HG03457 (cell line): ENCODE measurements around the gene MINDY3.

Source experiments
- ATAC-seq: cut with Tn5 transposase; IDR thresholded peaks from one replicate; pipeline ENCODE4 v1.9.1; 2021; ENCODE audit warnings: moderate number of reproducible peaks; ENCODE audit not compliant: unreplicated experiment

Gene MINDY3

DNA sequence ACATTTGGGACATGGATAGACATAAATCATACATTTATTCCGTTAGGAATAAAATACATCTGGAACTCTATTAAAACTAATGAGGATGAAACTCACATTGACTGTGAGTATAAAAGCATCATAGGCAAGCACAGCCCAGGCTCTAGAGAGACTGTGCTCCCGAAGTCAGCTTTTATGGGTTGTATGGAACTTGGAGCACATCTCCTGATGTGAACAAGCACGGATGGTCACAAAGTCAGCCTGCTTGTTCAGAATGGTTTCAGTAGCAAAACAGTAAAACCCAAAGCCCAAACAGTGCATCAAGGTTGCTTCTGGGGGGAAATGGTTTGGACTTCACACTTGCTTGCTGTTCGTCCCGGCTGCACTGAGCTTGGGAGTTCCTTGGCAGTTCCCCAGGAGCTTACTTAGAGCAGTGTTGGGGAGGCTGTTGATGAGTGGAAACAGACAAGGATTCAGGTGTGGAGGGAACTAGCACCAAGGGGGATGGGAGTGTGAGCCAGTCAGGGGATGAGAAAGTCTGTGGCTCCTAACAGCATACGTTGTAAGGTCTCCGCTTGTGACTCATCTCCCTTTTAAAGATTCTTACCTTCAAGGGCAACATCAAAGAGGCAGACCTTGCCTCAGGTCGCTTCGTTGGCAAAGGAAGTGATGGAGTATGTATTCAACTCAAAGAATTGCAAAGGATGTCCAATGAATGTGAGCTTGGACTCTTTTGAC lies 120.9 kb downstream of the MINDY3 start:
- ATAC-seq = no peak

DNA sequence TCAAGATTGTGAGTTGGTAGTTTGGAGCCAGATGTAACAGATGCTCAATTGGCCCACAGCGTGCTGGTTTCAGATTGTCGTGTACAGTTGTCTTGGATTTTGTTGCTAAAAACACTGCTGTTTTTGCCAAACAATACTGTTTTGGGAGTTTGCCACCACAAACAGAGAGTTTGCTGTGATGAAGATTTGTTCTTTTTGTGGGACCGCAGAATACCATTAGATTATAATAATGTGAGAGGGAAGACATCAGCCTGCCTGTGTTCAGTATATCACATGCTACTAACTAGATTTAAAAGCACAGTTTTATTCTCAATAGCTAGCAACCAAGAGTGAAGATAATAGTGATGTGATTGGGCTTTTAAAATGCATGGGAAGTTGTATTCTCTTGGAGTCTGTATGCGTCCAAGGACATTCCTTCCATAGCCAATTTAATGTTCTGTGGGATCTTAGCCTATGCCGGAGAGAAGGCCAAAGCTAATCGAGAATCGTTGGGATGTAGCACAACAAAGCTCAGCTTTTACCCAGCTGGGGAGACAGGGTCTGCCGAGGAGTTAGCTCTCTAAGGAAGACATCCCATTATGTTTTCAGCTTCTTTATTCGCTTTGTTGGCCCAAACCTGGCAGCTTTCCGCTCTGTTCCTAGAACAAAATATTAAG lies 121.9 kb downstream of the MINDY3 start:
- ATAC-seq = no peak

DNA sequence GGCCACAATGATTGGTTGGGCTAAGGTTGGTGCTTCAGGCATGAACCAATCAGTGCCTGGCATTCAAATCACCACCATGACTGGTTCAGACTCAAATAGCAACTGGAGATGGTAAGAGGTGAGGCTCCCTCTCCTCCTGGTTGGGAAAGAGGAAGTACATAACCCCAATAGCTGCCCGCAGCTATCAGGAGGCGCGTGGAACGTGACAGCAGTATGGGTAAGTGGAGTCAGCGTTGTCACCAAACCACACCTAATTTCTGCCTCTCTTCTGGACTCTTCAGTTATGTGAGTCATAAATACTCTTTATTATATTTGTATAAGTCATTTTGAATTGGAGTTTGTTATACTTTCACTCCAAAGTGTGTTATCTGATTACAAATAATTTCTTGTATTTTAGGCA lies 122.7 kb downstream of the MINDY3 start:
- no peak for ATAC-seq

DNA sequence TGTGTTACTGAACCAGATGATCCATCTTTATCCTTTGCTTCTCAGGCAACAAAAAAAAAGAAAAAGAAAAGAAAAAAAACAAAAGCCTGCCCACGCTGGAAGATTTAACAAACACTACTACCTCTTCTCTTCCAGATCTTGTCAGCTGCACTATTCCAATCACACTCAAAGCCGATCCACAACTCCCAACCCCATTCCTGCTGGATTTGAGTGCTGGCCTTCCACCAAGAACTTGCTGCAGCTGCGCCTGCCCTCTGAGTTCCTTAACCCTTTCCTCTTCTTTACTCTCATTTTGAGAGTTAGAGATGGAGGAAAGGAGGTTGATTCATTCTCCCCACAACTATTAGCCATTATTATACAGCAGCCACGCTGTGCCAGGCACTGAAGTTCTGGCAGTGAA lies 124.5 kb downstream of the MINDY3 start:
- ATAC-seq = no peak

DNA sequence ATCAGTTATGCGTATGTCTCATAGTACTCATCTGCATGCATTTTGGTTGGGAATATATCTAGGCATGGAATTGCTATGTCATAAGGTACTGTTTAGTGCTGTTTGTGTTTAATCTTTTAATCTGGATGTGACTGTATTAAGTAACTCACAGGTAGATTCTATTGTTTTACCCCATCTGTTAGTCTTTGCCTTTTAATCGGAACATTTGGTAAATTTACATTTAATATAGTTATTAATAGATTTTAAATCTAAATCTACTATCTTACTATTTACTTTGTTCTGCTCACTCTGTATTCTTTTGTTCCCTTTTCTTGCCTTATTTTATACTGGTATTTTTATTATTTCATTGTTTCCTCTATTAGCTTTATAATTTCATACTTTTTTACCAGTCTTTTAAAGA lies 130.0 kb downstream of the MINDY3 start:
- no peak for ATAC-seq

DNA sequence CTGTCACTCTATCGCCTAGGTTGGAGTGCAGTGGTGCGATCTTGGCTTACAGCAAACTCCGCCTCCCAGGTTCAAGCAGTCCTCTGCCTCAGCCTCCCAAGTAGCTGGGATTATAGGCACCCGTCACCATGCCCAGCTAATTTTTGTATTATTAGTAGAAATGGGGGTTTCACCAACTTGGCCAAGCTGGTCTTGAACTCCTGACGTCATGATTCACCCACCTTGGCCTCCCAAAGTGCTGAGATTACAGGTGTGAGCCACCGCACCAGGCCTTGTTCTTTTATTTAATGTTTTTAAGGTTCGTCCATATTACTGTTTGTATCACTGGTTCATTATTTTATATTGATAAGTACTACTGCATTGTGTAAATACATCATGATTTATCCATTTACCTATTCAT lies 130.4 kb downstream of the MINDY3 start:
- no peak for ATAC-seq
